ENCODE measurements around the gene ARHGAP23.
"Not testable (repeated sequence)": the region's sequence is repeated elsewhere in the genome, so short reads cannot be mapped to it uniquely, and the experiment has no call there.

The ARHGAP23 gene

DNA sequence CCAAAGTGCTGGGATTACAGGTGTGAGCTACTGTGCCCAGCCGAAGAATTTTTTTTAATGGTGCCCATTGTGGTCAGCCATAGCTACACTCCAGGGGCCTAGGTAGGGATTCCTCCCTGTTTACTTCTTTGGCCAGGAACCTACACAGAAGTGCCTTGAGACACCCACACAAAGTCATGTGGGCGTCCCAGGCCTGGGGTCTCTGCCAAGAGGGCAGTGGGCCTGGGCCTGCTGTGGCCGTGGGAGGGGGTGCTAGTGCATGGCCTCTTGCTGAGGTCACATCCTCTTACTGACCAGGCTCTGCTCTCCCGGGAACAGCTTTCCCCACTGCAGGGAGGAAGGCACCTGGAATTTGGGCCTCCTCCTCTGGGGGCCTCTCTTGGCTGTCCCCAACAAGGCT, 50.4 kb downstream of the ARHGAP23 start:
- H3K36me3 ChIP-seq (ENCODE audit: control insufficient read depth in 5 of 5, insufficient read depth in 5 of 5, low read length in 5 of 5), result peaks cover 0 to 60% (median 33%) of the 10 kb centered on the region in 5 donors
- not testable (repeated sequence) for H3K9ac ChIP-seq (ENCODE audit: low read length in 5 of 5); H3K4me3 ChIP-seq (ENCODE audit: low read depth in 1 of 5, low read length in 5 of 5); H3K9me3 ChIP-seq (ENCODE audit: control insufficient read depth in 5 of 5, low read length in 5 of 5); H3K27ac ChIP-seq (ENCODE audit: low read depth, low read length); H3K4me1 ChIP-seq (ENCODE audit: control insufficient read depth in 5 of 5, insufficient read depth in 5 of 5, low read length in 5 of 5); H3K27me3 ChIP-seq (ENCODE audit: control insufficient read depth in 5 of 5, insufficient read depth in 4 of 5, low read length in 5 of 5)

DNA sequence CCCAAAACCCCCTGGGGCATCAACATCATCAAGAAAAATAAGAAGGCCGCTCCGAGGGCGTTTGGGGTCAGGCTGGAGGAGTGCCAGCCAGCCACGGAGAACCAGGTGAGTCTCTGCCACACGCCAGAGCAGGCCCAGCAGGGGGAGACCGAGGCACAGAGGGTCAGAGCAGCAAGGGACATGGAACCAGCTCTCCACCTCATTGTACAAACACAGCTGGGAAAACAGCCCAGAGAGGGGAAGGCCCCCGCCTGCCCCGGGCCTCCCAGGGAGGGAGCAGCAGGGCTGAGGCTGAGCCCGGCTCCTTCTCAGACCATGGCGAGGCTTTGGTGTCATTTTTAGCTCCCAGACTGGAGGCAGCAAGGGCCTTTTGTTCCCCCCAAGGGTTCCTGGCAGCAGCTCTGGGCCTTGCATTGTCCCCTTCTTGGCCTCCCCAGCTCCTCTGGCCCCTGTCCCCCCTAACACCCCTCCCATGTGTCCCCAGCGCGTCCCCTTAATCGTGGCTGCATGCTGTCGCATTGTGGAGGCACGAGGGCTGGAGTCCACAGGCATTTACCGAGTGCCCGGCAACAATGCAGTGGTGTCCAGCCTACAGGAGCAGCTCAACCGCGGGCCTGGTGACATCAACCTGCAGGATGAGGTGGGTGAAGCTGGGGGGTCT, 53.9 kb downstream of the ARHGAP23 start:
- not testable (repeated sequence) for H3K4me3 ChIP-seq (ENCODE audit: low read depth in 1 of 5, low read length in 5 of 5); H3K4me1 ChIP-seq (ENCODE audit: control insufficient read depth in 5 of 5, insufficient read depth in 5 of 5, low read length in 5 of 5); H3K9me3 ChIP-seq (ENCODE audit: control insufficient read depth in 5 of 5, low read length in 5 of 5); H3K27ac ChIP-seq (ENCODE audit: low read depth, low read length); H3K27me3 ChIP-seq (ENCODE audit: control insufficient read depth in 5 of 5, insufficient read depth in 4 of 5, low read length in 5 of 5); H3K9ac ChIP-seq (ENCODE audit: low read length in 5 of 5)
- peaks cover 0 to 56% (median 30%) of the 10 kb centered on the region in 5 donors for H3K36me3 ChIP-seq (ENCODE audit: control insufficient read depth in 5 of 5, insufficient read depth in 5 of 5, low read length in 5 of 5)

DNA sequence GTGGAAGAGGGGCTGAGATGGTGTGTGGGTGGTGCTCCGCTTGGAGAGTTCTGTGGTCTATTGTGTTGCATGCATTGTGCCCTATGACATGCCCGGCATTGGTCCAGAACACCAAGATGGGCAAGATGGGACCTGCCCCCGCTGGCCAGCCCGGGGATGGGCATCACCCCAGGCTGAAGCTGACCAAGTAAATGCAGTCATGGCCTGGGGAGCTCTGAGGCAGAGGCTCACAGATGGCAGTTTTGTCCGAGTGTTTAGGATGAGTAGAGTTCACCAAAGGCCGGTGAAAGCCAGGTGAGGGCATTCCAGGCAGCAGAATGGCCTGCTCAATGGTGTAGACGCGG, 54.4 kb downstream of the ARHGAP23 start:
- not testable (repeated sequence) for H3K27ac ChIP-seq (ENCODE audit: low read depth, low read length); H3K9me3 ChIP-seq (ENCODE audit: control insufficient read depth in 5 of 5, low read length in 5 of 5); H3K27me3 ChIP-seq (ENCODE audit: control insufficient read depth in 5 of 5, insufficient read depth in 4 of 5, low read length in 5 of 5); H3K9ac ChIP-seq (ENCODE audit: low read length in 5 of 5); H3K4me1 ChIP-seq (ENCODE audit: control insufficient read depth in 5 of 5, insufficient read depth in 5 of 5, low read length in 5 of 5); H3K4me3 ChIP-seq (ENCODE audit: low read depth in 1 of 5, low read length in 5 of 5)
- peaks cover 0 to 54% (median 30%) of the 10 kb centered on the region in 5 donors for H3K36me3 ChIP-seq (ENCODE audit: control insufficient read depth in 5 of 5, insufficient read depth in 5 of 5, low read length in 5 of 5)

DNA sequence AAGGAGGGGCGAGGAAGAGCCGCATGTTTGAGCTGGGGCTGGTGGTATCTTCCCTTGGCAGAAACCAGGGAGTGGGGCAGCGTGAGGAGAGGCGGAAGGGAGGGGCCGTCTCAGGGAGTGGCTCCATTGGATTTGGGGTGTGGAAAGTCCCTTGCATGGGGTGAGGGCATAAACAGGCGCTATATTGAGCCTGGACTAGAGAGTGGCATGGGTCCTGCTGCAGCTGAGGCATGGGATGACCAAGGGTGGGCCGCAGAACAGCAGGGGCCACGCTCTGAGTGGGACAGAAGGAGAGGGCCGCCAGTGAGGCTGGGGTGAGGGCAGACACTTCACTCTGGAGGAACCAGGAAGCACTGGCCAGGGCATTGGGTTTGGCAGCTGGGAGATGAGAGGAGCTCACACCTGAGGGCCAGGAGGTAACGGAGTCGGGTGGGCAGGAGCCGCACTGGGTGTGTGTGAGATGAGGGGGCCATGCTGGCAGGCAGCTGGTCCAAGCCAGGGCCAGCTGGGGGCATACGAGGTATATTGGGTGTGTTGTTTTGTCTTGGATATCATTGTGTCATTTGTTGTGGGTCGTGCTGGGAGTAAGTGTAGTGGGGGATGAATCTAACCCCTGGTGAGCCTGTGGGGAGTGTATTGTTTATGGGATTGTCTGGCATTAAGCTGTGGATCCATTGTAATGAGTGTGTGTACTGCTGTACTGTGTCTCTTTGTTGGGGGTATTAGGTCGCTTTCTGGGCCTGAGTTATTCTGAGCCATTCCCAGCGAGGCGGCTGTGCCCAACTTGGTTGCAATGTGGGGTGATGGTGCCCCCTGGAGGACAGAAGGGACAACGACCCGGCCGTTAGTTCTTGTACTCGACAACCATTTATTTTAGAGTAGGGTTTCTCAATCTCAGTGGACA, 56.2 kb downstream of the ARHGAP23 start:
- not testable (repeated sequence) for H3K27ac ChIP-seq (ENCODE audit: low read depth, low read length); H3K4me3 ChIP-seq (ENCODE audit: low read depth in 1 of 5, low read length in 5 of 5); H3K4me1 ChIP-seq (ENCODE audit: control insufficient read depth in 5 of 5, insufficient read depth in 5 of 5, low read length in 5 of 5); H3K27me3 ChIP-seq (ENCODE audit: control insufficient read depth in 5 of 5, insufficient read depth in 4 of 5, low read length in 5 of 5); H3K9me3 ChIP-seq (ENCODE audit: control insufficient read depth in 5 of 5, low read length in 5 of 5)
- peaks cover 0 to 40% (median 19%) of the 10 kb centered on the region in 5 donors for H3K36me3 ChIP-seq (ENCODE audit: control insufficient read depth in 5 of 5, insufficient read depth in 5 of 5, low read length in 5 of 5)
- H3K9ac ChIP-seq (ENCODE audit: low read length in 5 of 5), result peak overlapping the region in 1 of 5 donors; percentile 25

DNA sequence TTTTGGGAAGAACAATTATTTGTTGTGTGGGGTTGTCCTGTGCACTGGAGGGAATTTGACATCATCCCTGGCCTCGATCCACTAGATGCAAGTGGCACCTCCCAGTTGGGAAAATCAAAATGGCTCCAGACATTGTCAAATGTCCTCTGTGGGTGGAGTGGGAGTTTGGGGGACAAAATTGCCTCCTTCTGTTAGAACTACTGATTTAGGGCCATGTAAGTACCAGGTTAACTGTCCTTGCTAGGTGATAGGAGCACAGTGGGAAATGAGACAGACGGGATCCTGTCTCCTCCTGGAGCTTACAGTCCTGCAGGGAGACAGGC, 56.8 kb downstream of the ARHGAP23 start:
- Histone ChIP-seq H3K4me3 (ENCODE audit: low read depth in 1 of 5, low read length in 5 of 5) (no peak overlapping the region), H3K36me3 (ENCODE audit: control insufficient read depth in 5 of 5, insufficient read depth in 5 of 5, low read length in 5 of 5) (peaks cover 0 to 42% (median 21%) of the 10 kb centered on the region in 5 donors), H3K9me3 (ENCODE audit: control insufficient read depth in 5 of 5, low read length in 5 of 5) (no peaks in the 10 kb centered on the region), H3K4me1 (ENCODE audit: control insufficient read depth in 5 of 5, insufficient read depth in 5 of 5, low read length in 5 of 5) (peaks cover 0 to 6% (median 0%) of the 10 kb centered on the region in 5 donors), H3K27me3 (ENCODE audit: control insufficient read depth in 5 of 5, insufficient read depth in 4 of 5, low read length in 5 of 5) (no peaks in the 10 kb centered on the region), H3K27ac (ENCODE audit: low read depth, low read length) (no peak overlapping the region), H3K9ac (ENCODE audit: low read length in 5 of 5) (no peak overlapping the region)

DNA sequence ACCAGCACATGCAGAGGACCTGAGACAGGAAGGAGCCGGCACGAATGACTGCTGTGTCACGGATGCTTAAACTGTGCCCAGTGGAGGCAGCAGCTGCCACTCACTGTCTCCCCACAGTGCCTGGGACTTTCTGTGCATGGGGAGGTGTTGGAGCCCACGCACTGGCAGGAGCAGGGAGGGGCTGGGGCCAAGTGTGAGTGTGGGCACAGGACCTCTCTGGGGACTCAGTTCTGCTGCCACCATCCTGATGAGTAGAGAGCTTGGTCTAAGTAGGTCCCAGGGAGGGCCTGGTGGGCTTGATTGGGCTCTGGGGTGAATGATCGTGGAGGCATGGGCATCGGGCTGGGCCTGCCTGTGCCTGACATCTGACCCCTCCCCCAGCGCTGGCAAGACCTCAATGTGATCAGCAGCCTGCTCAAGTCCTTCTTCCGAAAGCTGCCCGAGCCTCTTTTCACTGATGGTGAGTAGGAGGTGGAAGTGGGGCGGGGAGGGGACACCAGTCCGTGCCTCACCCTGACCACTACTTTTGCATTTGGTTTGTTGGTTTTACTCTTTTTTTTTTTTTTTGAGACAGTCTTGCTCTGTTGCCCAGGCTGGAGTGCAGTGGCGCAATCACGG, 57.5 kb downstream of the ARHGAP23 start:
- H3K9ac ChIP-seq (ENCODE audit: low read length in 5 of 5); H3K4me3 ChIP-seq (ENCODE audit: low read depth in 1 of 5, low read length in 5 of 5); H3K9me3 ChIP-seq (ENCODE audit: control insufficient read depth in 5 of 5, low read length in 5 of 5); H3K4me1 ChIP-seq (ENCODE audit: control insufficient read depth in 5 of 5, insufficient read depth in 5 of 5, low read length in 5 of 5); H3K27me3 ChIP-seq (ENCODE audit: control insufficient read depth in 5 of 5, insufficient read depth in 4 of 5, low read length in 5 of 5); H3K27ac ChIP-seq (ENCODE audit: low read depth, low read length): not testable (repeated sequence)
- peaks cover 0 to 46% (median 24%) of the 10 kb centered on the region in 5 donors for H3K36me3 ChIP-seq (ENCODE audit: control insufficient read depth in 5 of 5, insufficient read depth in 5 of 5, low read length in 5 of 5)

DNA sequence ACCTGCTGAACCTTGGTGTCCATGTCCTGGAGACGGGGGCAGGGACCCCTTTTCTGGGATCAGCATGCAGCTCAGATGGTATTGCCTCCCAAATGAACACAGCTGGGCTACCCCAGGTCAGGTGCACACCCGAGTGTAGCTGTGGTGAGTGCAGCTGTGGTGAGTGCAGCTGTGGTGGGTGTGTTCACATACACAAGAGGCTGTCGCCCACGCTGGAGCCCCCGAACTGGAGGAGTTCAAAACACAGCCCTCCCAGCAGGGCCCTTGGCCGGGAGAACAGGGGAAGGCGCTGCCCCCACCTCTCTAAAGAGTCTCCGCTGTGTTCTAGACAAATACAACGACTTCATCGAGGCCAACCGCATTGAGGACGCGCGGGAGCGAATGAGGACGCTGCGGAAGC, 61.5 kb downstream of the ARHGAP23 start:
- H3K4me3 ChIP-seq (ENCODE audit: low read depth in 1 of 5, low read length in 5 of 5); H3K27ac ChIP-seq (ENCODE audit: low read depth, low read length): not testable (repeated sequence)
- peaks cover 0 to 62% (median 40%) of the 10 kb centered on the region in 5 donors for H3K36me3 ChIP-seq (ENCODE audit: control insufficient read depth in 5 of 5, insufficient read depth in 5 of 5, low read length in 5 of 5)

DNA sequence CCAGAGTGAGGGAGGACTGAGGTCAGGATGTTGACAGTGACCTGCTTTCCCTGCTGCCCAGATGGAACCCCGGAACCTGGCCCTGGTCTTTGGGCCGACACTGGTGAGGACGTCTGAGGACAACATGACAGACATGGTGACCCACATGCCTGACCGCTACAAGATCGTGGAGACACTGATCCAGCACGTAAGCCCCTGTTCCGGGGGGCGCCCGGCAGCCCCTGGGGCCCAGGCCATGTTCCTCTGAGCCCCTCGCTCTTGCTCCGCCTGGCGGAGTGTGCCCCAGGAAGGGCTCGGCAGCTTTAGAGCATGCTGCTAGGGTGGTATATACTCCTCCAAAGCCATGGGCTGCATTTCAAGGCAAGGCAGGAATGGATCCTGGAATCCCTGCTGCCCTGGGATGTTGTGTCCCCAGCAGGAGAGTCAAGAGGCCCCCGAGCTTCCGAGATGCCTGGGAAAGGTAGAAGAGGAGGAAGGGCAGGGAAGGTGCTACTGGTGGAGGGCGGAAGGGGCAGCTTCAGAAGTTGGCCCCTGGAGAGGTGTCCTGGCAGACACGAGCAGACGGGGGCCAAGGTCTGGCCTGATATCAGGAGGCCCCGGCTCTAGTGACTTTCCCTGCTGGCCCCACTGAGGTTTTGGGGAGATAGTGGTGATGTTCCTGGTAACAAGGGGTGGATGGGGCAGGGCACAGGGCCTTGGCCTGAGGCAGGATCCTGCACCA, 63.2 kb downstream of the ARHGAP23 start:
- H3K36me3 ChIP-seq (ENCODE audit: control insufficient read depth in 5 of 5, insufficient read depth in 5 of 5, low read length in 5 of 5), result peaks cover 0 to 53% (median 38%) of the 10 kb centered on the region in 5 donors
- H3K27ac ChIP-seq (ENCODE audit: low read depth, low read length), result not testable (repeated sequence)

More for the DNA sequence above, 61.5 kb downstream of the ARHGAP23 start:
- not testable (repeated sequence) for H3K9me3 ChIP-seq (ENCODE audit: control insufficient read depth in 5 of 5, low read length in 5 of 5); H3K27me3 ChIP-seq (ENCODE audit: control insufficient read depth in 5 of 5, insufficient read depth in 4 of 5, low read length in 5 of 5); H3K9ac ChIP-seq (ENCODE audit: low read length in 5 of 5); H3K4me1 ChIP-seq (ENCODE audit: control insufficient read depth in 5 of 5, insufficient read depth in 5 of 5, low read length in 5 of 5)

DNA sequence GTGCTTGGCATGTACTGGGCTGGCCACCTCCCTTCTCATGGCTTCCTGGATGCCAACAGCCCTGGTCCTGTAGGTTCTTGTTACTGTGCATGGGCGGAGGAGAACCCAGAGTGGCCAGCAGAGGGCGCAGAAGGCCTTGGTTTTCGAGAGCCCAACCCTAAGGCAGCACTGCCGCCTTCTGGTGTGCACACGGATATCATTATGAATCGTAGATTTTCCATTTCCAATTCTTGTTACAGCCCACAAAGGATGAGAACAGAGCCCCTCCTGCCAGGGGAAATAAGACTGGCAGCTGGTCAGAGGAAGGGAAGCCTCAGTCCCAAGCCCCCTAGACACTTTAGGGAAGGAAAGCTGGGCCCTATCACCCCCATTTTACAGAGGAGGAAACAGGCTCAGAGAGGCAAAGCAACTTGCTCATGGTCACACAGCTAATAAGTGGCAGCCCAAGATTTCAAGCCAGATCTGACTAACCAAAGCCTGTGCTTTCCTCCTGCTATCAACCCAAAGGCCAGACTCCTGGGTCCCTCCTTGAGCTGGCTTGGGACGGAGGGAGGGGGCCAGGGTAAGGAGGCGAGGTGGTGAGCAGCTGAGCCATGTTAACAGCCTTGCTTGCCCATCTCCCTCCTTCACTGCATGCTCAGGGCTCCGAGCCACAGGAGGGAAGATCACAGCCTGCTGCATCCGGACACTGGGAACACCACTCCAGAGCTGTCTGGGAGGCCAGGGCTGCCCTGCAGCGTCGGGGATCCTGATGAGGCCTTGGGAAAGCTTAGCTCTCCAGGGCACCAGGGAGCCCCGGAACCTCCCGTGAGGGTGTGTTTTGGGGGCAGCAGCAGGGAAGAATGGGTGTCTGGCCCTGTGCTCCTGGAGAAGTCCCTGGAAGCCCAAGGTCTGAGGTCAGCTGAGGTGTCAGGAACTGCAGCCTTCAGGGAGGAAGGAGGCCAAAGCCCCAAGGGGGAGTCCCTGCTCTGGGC, 64.1 kb downstream of the ARHGAP23 start:
- not testable (repeated sequence) for H3K9ac ChIP-seq (ENCODE audit: low read length in 5 of 5); H3K9me3 ChIP-seq (ENCODE audit: control insufficient read depth in 5 of 5, low read length in 5 of 5); H3K27me3 ChIP-seq (ENCODE audit: control insufficient read depth in 5 of 5, insufficient read depth in 4 of 5, low read length in 5 of 5); H3K27ac ChIP-seq (ENCODE audit: low read depth, low read length); H3K4me3 ChIP-seq (ENCODE audit: low read depth in 1 of 5, low read length in 5 of 5); H3K4me1 ChIP-seq (ENCODE audit: control insufficient read depth in 5 of 5, insufficient read depth in 5 of 5, low read length in 5 of 5)
- peaks cover 0 to 52% (median 36%) of the 10 kb centered on the region in 5 donors for H3K36me3 ChIP-seq (ENCODE audit: control insufficient read depth in 5 of 5, insufficient read depth in 5 of 5, low read length in 5 of 5)

More for the DNA sequence above, 63.2 kb downstream of the ARHGAP23 start:
- not testable (repeated sequence) for H3K27me3 ChIP-seq (ENCODE audit: control insufficient read depth in 5 of 5, insufficient read depth in 4 of 5, low read length in 5 of 5); H3K4me1 ChIP-seq (ENCODE audit: control insufficient read depth in 5 of 5, insufficient read depth in 5 of 5, low read length in 5 of 5); H3K9me3 ChIP-seq (ENCODE audit: control insufficient read depth in 5 of 5, low read length in 5 of 5); H3K4me3 ChIP-seq (ENCODE audit: low read depth in 1 of 5, low read length in 5 of 5); H3K9ac ChIP-seq (ENCODE audit: low read length in 5 of 5)

All from subcutaneous abdominal adipose tissue (tissue), 5 donors.